Tibial artery (tissue), 4 donors: ENCODE results near the gene TRIM72.
"Not testable (repeated sequence)": the region's sequence is repeated elsewhere in the genome, so short reads cannot be mapped to it uniquely, and the experiment has no call there.

Experiments
- DNase-seq, 2 donors: peaks; one replicate each; pipeline ENCODE4 v3.0.0-alpha.2; 2019
- H3K27ac ChIP-seq, 2 donors: fragments of 200-600 bp; sonication (generic) in 1 of 2; 1 replicate in 1 of 2; 2 replicates in 1 of 2; pipeline ENCODE4 v1.5.1; 2018 to 2019; ENCODE audit warnings: mild to moderate bottlenecking in 1 of 2
- H3K27me3 ChIP-seq, 2 donors: fragments of 200-600 bp; sonication (generic) in 1 of 2; one replicate each; pipeline versions ENCODE4 v1.5.1 to v1.6.0; 2016 to 2019
- H3K36me3 ChIP-seq, 3 donors: fragments of 200-600 bp; sonication (generic) in 2 of 3; one replicate each; pipeline ENCODE4 v1.5.1; 2016 to 2019; ENCODE audit warnings: mild to moderate bottlenecking in 2 of 3
- H3K4me1 ChIP-seq, 4 donors: fragments of 200-600 bp; sonication (generic) in 2 of 4; 1 replicate in 3 of 4; 2 replicates in 1 of 4; pipeline ENCODE4 v1.5.1; 2016 to 2019
- H3K4me3 ChIP-seq, 2 donors: fragments of 200-600 bp; sonication (generic) in 1 of 2; 1 replicate in 1 of 2; 2 replicates in 1 of 2; pipeline ENCODE4 v1.5.1; 2018 to 2019; ENCODE audit warnings: mild to moderate bottlenecking in 2 of 2
- H3K9me3 ChIP-seq, 3 donors: fragments of 200-600 bp; sonication (generic) in 1 of 3; one replicate each; pipeline ENCODE4 v1.5.1; 2016 to 2019
- intact Hi-C: fragments of 100-400 bp; cut with DNase I; formaldehyde crosslinking; loops from one replicate; pipeline ENCODE4 v1.15.0; 2023; ENCODE audit warnings: low total_unique reads
- TF ChIP-seq, protein P1 (sequence below), 2 experiments: fragments of 200-600 bp in 1 of 2; fragments of 450-650 bp in 1 of 2; IDR thresholded peaks; one replicate each; pipeline ENCODE4 v1.5.1; 2017 to 2019; ENCODE audit warnings: antibody characterized with exemption in 2 of 2, mild to moderate bottlenecking in 1 of 2, moderate library complexity in 1 of 2

The TRIM72 gene

DNA sequence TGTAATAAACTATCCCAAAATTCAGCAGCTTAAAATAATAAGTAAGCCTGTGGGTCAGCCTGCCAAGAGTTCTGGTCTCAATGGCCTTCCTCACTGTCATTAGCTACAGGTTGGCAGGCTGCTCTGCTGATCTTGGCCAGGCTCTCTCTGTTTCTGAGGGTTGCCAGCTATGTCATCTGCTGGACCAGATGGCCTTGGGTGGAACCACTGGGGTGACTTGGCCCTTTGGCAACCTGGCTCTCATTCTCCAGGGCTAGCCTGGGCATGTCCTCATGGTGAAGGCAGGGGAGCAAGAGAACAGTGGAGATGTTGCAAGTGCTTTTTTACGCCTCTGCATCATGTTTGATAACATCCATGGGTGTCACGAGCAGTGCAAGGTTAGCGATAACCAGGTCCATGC, 59.8 kb downstream of the TRIM72 start:
- no peaks in the 10 kb centered on the region for H3K4me1 ChIP-seq
- TF ChIP-seq, protein P1, sequence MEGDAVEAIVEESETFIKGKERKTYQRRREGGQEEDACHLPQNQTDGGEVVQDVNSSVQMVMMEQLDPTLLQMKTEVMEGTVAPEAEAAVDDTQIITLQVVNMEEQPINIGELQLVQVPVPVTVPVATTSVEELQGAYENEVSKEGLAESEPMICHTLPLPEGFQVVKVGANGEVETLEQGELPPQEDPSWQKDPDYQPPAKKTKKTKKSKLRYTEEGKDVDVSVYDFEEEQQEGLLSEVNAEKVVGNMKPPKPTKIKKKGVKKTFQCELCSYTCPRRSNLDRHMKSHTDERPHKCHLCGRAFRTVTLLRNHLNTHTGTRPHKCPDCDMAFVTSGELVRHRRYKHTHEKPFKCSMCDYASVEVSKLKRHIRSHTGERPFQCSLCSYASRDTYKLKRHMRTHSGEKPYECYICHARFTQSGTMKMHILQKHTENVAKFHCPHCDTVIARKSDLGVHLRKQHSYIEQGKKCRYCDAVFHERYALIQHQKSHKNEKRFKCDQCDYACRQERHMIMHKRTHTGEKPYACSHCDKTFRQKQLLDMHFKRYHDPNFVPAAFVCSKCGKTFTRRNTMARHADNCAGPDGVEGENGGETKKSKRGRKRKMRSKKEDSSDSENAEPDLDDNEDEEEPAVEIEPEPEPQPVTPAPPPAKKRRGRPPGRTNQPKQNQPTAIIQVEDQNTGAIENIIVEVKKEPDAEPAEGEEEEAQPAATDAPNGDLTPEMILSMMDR (IDR thresholded peaks at IDR 0.05), result no peak
- no peak for DNase-seq

GRCh38 chr16:31274831-31275816, 61.2 kb downstream of the TRIM72 start:
- no peak for DNase-seq
- H3K4me1 ChIP-seq, result no peaks in the 10 kb centered on the region
- intact Hi-C loops, result no loop called here
- H3K9me3 ChIP-seq, result peaks cover 0 to 3% (median 0%) of the 10 kb centered on the region in 3 donors
- H3K36me3 ChIP-seq, result no peaks in the 10 kb centered on the region
- H3K27ac ChIP-seq, result no peak overlapping the region
- H3K4me3 ChIP-seq, result no peak overlapping the region
- peaks cover 0 to 8% of the 10 kb centered on the region in 2 donors for H3K27me3 ChIP-seq
- TF ChIP-seq, protein P1 (IDR thresholded peaks at IDR 0.05), result no peak

More for the DNA sequence above, 59.8 kb downstream of the TRIM72 start:
- Histone ChIP-seq H3K27ac (no peak overlapping the region), H3K27me3 (peaks cover 0 to 8% of the 10 kb centered on the region in 2 donors), H3K9me3 (no peaks in the 10 kb centered on the region), H3K4me3 (no peak overlapping the region), H3K36me3 (no peaks in the 10 kb centered on the region)
- intact Hi-C loops, result no loop called here

DNA sequence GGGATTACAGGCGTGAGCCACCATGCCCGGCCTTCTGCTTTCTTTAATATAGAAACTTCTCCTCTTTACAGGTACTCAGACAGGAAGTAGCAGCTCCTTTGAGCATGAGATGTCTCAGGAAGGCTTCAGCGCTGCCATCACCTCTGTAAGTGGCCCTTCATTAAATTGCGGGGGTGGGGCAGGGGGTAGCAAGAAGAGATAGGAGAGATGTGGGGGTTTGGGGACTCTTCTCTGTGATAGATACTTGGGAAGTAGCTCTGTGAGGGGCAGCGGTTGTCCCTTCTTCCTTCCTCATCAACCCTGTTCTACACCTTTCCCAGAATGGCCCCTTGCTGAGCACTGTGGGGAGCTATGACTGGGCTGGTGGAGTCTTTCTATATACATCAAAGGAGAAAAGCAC, 62.7 kb downstream of the TRIM72 start:
- TF ChIP-seq, protein P1 (IDR thresholded peaks at IDR 0.05), result no peak
- Histone ChIP-seq H3K4me1 (no peaks in the 10 kb centered on the region), H3K27me3 (peaks cover 0 to 5% of the 10 kb centered on the region in 2 donors), H3K9me3 (peaks cover 0 to 3% (median 0%) of the 10 kb centered on the region in 3 donors), H3K36me3 (no peaks in the 10 kb centered on the region), H3K4me3 (no peak overlapping the region), H3K27ac (no peak overlapping the region)
- intact Hi-C loops, result no loop called here
- no peak for DNase-seq

DNA sequence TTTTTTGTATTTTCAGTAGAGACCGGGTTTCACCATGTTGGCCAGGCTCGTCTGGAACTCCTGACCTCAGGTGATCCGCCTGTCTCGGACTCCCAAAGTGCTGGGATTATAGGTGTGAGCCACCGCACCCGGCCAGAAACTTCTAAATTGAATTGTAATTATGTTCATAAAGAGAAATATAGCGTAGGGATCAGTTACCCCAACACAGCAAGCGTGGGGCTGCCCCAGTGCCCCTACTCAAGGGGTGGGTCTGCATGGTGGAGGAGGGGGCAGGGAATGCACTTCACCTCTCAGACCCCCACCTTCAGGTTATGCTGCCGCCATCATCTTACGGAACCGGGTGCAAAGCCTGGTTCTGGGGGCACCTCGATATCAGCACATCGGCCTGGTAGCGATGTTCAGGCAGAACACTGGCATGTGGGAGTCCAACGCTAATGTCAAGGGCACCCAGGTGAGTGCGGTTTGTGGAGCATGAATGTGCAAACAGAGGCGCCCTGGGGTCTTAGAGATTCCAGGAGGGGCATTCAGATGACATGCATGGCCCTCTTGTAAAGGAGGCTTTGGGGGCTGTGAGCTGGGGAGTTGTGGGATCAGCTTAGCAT, 63.8 kb downstream of the TRIM72 start:
- DNase-seq, result no peak
- no peaks in the 10 kb centered on the region for H3K36me3 ChIP-seq
- no peak overlapping the region for H3K4me3 ChIP-seq
- no peak overlapping the region for H3K27ac ChIP-seq
- peaks cover 0 to 3% (median 0%) of the 10 kb centered on the region in 3 donors for H3K9me3 ChIP-seq
- no peaks in the 10 kb centered on the region for H3K4me1 ChIP-seq
- intact Hi-C loops, result no loop called here
- TF ChIP-seq, protein P1 (IDR thresholded peaks at IDR 0.05), result no peak
- H3K27me3 ChIP-seq, result no peaks in the 10 kb centered on the region

DNA sequence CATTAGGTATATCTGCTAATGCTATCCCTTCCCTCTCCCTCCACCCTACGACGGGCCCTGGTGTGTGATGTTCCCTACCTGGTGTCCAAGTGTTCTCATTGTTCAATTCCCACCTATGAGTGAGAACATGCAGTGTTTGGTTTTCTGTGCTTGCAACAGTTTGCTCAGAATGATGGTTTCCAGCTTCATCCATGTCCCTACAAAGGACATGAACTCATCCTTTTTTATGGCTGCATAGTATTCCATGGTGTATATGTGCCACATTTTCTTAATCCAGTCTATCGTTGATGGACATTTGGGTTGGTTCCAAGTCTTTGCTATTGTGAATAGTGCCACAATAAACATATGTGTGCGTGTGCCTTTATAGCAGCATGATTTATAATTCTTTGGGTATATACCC, 64.9 kb downstream of the TRIM72 start:
- H3K9me3 ChIP-seq, DNase-seq, intact Hi-C loops, H3K4me3 ChIP-seq, H3K27me3 ChIP-seq, H3K36me3 ChIP-seq, H3K27ac ChIP-seq, H3K4me1 ChIP-seq: not testable (repeated sequence)
